A549 (cell line): Measurements from ENCODE around the gene UBTFL1.

Source experiments
- CTCF ChIP-seq: fragments of >200 bp; sonication (Bioruptor Twin); formaldehyde crosslinking; IDR thresholded peaks from 3 replicates; pipeline ENCODE4 v1.5.1; 2016
- EP300 ChIP-seq, 2 experiments: fragments of >200 bp; sonication (Bioruptor Twin); formaldehyde crosslinking; IDR thresholded peaks; 2 replicates in 1 of 2; 3 replicates in 1 of 2; pipeline ENCODE4 v1.6.1; 2016 to 2017
- HMGXB4 ChIP-seq: fragments of 250-450 bp; sonication (Bioruptor Pico); IDR thresholded peaks from 2 replicates; pipeline ENCODE4 v1.5.0; 2021; ENCODE audit warnings: mild to moderate bottlenecking, moderate library complexity, borderline replicate concordance
- JUN ChIP-seq, 2 experiments: fragments of >200 bp; sonication (Bioruptor Twin); formaldehyde crosslinking; IDR thresholded peaks; 2 replicates in 1 of 2; 3 replicates in 1 of 2; pipeline ENCODE4 v1.6.1; 2016 to 2017
- JUNB ChIP-seq: fragments of >200 bp; sonication (Bioruptor Twin); formaldehyde crosslinking; IDR thresholded peaks from 2 replicates; pipeline ENCODE4 v1.6.1; 2016
- KDM1A ChIP-seq: fragments of 200-600 bp; sonication (generic); IDR thresholded peaks from 2 replicates; pipeline ENCODE4 v1.6.1; 2016; ENCODE audit warnings: low read depth, mild to moderate bottlenecking
- POLR2A ChIP-seq: IDR thresholded peaks from 2 replicates; pipeline ENCODE4 v1.6.1; 2012; ENCODE audit warnings: mild to moderate bottlenecking, low read length
- RARB ChIP-seq: fragments of 250-450 bp; sonication (Bioruptor Pico); IDR thresholded peaks from 2 replicates; pipeline ENCODE4 v1.8.0; 2021; ENCODE audit warnings: mild to moderate bottlenecking, moderate library complexity
- RCOR1 ChIP-seq: fragments of 150-350 bp; IDR thresholded peaks from 2 replicates; pipeline ENCODE4 v1.6.1; 2014; ENCODE audit warnings: antibody characterized with exemption, low read length, low read depth
- REST ChIP-seq: fragments of 200-600 bp; sonication (generic); IDR thresholded peaks from 2 replicates; pipeline ENCODE4 v1.6.1; 2016; ENCODE audit warnings: antibody characterized with exemption, mild to moderate bottlenecking, moderate library complexity
- USF2 ChIP-seq: fragments of 450-650 bp; IDR thresholded peaks from 2 replicates; pipeline ENCODE4 v1.6.1; 2014; ENCODE audit warnings: antibody characterized with exemption

GRCh38 chr11:90124946-90125345 lies 39.2 kb downstream of the UBTFL1 start:
- TF ChIP-seq CTCF, result no peak
- no peak for TF ChIP-seq RCOR1
- TF ChIP-seq REST, result no peak
- no peak for TF ChIP-seq EP300 (IDR thresholded peaks at IDR 0.05)
- TF ChIP-seq JUN (IDR thresholded peaks at IDR 0.05), result no peak
- TF ChIP-seq HMGXB4 (CRISPR knock-in tag), result no peak
- no peak for TF ChIP-seq POLR2A
- TF ChIP-seq KDM1A, result no peak
- no peak for TF ChIP-seq JUNB
- no peak for TF ChIP-seq RARB
- TF ChIP-seq USF2, result no peak
